ENCODE results near the gene CDC26. TPM values are rescaled to one million over a fixed set of nuclear protein-coding genes. Genes with fewer than 3 reads are reported as not detected.
"Not testable (repeated sequence)": the region's sequence is repeated elsewhere in the genome, so short reads cannot be mapped to it uniquely, and the experiment has no call there.

Gene CDC26
- total and polyA plus RNA-seq, 7 donors = 33.8 to 74.5 (median 64.9) TPM

DNA sequence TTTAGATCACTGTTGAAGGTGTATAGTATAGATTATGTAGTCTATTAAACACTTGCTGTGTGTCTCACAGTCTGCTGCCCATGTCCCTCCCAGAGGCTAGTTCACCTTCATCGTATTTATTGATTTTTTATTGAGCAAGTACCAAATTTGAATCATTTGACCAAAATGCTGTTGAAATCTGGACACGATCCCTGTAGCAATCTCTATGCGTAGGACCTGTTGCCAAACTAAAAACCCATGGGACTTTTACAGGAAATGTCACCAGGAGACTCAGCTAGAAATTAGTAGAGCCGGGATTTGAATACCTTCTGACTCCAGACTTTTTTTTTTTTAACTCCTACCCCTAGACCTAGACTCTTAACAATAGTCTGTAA, 36.5 kb downstream of the CDC26 start:
- no peak for DNase-seq
- 84 to 88% methylated on average over 4 of the region's 4 CpGs for WGBS, 2 donors
- no peaks in the 10 kb centered on the region for H3K36me3 ChIP-seq
- H3K9me3 ChIP-seq = no peaks in the 10 kb centered on the region
- no peaks in the 10 kb centered on the region for H3K27me3 ChIP-seq
- TF ChIP-seq, protein P1, sequence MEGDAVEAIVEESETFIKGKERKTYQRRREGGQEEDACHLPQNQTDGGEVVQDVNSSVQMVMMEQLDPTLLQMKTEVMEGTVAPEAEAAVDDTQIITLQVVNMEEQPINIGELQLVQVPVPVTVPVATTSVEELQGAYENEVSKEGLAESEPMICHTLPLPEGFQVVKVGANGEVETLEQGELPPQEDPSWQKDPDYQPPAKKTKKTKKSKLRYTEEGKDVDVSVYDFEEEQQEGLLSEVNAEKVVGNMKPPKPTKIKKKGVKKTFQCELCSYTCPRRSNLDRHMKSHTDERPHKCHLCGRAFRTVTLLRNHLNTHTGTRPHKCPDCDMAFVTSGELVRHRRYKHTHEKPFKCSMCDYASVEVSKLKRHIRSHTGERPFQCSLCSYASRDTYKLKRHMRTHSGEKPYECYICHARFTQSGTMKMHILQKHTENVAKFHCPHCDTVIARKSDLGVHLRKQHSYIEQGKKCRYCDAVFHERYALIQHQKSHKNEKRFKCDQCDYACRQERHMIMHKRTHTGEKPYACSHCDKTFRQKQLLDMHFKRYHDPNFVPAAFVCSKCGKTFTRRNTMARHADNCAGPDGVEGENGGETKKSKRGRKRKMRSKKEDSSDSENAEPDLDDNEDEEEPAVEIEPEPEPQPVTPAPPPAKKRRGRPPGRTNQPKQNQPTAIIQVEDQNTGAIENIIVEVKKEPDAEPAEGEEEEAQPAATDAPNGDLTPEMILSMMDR (IDR thresholded peaks at IDR 0.05) = no peak
- TF ChIP-seq EP300 (IDR thresholded peaks at IDR 0.05) (no peak), POLR2A (IDR thresholded peaks at IDR 0.05) (no peak), POLR2AphosphoS5 (IDR thresholded peaks at IDR 0.05) (no peak)
- intact Hi-C loops (cut with DNase I) = no loop called here
- no peak overlapping the region for H3K27ac ChIP-seq
- no peaks in the 10 kb centered on the region for H3K4me1 ChIP-seq
- no peak overlapping the region for H3K4me3 ChIP-seq

DNA sequence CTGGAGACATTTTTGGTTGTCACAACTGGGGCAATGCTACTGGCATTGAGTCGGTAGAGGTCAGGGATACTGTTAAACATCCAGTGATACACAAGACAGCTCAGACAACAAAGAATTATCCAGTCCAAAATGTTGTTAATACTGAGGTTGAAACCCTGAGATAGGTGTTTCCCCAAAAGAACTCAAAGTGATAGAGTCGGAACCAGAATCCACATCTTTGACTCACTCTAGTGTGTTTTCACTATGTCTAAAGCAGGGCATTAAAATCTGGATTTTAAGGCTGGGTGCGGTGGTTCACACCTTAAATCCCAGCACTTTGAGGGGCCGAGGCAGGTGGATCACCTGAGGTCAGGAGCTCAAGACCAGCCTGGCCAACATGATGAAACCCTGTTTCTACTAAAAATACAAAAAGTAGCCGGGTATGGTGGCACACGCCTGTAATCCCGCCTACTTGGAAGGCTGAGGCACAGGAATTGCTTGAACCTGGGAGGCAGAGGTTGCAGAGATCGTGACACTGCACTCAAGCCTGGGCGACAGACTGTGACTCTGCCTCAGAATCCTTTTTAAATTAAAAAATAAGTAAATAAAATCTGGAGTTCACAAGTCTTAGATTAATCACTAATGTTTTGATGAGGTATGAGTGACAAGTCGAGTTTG, 37.0 kb downstream of the CDC26 start:
- 93 to 94% methylated on average over 10 of the region's 10 CpGs for WGBS, 2 donors
- no peaks in the 10 kb centered on the region for H3K4me1 ChIP-seq
- intact Hi-C loops (cut with DNase I) = no loop called here
- H3K9me3 ChIP-seq = no peaks in the 10 kb centered on the region
- no peaks in the 10 kb centered on the region for H3K27me3 ChIP-seq
- no peak overlapping the region for H3K4me3 ChIP-seq
- no peak overlapping the region for H3K27ac ChIP-seq
- DNase-seq = no peak
- no peak for TF ChIP-seq POLR2A (IDR thresholded peaks at IDR 0.05)
- TF ChIP-seq EP300 (IDR thresholded peaks at IDR 0.05) = no peak
- TF ChIP-seq, protein P1 (IDR thresholded peaks at IDR 0.05) = no peak
- no peak for TF ChIP-seq POLR2AphosphoS5 (IDR thresholded peaks at IDR 0.05)
- H3K36me3 ChIP-seq = no peaks in the 10 kb centered on the region

DNA sequence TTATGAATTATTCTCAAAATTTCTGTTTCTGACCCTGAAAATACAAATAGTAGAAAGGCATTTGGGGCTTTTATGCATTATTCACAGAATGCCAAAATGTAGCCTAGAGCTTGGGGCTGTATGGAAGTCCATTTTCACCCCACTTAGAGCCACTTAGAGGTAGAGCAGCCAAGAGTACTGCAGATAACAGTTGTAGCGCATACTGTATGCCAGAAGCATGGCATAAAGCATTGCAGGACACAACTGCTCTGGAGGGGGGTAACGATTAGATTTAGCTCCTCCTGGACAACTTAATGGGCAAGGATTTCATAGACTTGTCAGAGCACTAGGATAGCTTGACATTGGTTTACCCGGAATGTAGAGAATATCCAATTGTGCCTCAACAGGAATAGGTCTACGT, 38.3 kb downstream of the CDC26 start:
- intact Hi-C loops (cut with DNase I) = no loop called here
- H3K4me3 ChIP-seq = no peak overlapping the region
- 94 to 95% methylated on average over 4 of the region's 4 CpGs for WGBS, 2 donors
- H3K9me3 ChIP-seq = no peaks in the 10 kb centered on the region
- H3K27ac ChIP-seq = no peak overlapping the region
- TF ChIP-seq, protein P1 (IDR thresholded peaks at IDR 0.05) = no peak
- TF ChIP-seq POLR2A (IDR thresholded peaks at IDR 0.05) = no peak
- no peak for TF ChIP-seq POLR2AphosphoS5 (IDR thresholded peaks at IDR 0.05)
- no peak for TF ChIP-seq EP300 (IDR thresholded peaks at IDR 0.05)
- DNase-seq = no peak
- no peaks in the 10 kb centered on the region for H3K36me3 ChIP-seq
- H3K27me3 ChIP-seq = no peaks in the 10 kb centered on the region
- no peaks in the 10 kb centered on the region for H3K4me1 ChIP-seq

DNA sequence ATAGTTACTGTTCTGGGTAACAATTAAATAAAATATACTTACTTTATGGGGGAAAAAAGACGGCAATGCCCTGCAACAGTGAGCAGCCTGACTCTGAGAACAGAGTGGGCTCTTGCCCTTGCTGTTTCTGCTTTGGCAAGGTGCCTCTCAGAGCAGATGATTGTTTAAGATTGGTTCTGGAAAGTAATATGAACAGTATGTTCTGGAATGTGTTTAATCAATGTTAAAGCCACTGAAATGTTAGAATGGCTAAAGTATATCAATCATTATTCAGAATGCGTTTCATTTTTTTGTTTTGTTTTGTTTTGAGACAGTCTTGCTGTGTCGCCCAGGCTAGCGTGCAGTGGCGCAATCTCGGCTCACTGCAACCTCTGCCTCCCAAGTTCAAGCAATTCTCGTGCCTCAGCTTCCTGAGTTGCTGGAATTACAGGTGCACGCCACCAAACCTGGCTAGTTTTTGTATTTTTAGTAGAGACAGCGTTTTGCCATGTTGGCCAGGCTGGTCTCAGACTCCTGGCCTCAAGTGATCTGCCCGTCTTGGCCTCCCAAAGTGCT, 39.6 kb downstream of the CDC26 start:
- intact Hi-C loops (cut with DNase I); H3K4me1 ChIP-seq; DNase-seq; H3K9me3 ChIP-seq; H3K36me3 ChIP-seq; H3K27ac ChIP-seq; H3K27me3 ChIP-seq; H3K4me3 ChIP-seq: not testable (repeated sequence)
- WGBS, 2 donors = 91% methylated on average over 10 of the region's 10 CpGs

DNA sequence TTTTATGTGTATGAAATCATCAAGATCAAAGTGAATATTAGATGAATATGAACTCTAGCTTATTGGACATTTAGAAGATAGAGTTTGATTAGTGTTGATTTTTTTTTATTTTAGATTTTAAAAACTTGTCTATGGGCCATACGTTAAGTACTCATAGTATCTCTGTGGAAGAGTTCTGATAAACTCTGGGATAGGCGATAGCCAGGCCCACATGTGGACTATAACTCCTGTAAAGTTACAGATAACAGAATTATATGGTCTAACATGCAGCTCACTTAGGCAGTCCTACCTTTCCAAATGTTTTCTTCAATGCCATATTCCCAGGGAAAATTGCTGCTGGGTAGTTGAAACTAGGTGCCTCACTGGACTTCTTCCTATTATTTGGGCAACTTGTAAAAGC, 43.7 kb downstream of the CDC26 start:
- TF ChIP-seq POLR2A (IDR thresholded peaks at IDR 0.05) (no peak), POLR2AphosphoS5 (IDR thresholded peaks at IDR 0.05) (no peak), EP300 (IDR thresholded peaks at IDR 0.05) (no peak)
- TF ChIP-seq, protein P1 (IDR thresholded peaks at IDR 0.05) = no peak
- intact Hi-C loops (cut with DNase I) = no loop called here
- WGBS, 2 donors = 94 to 98% methylated on average over 2 of the region's 2 CpGs
- H3K27me3 ChIP-seq = no peaks in the 10 kb centered on the region
- H3K27ac ChIP-seq = no peak overlapping the region
- H3K4me3 ChIP-seq = no peak overlapping the region
- no peak for DNase-seq
- no peaks in the 10 kb centered on the region for H3K4me1 ChIP-seq
- no peaks in the 10 kb centered on the region for H3K36me3 ChIP-seq
- no peaks in the 10 kb centered on the region for H3K9me3 ChIP-seq
